Uterus (tissue), 2 donors: ENCODE measurements around the gene PSTK.

Experiments
- CTCF ChIP-seq, 4 experiments: fragments of 200-600 bp in 2 of 4; fragments of 450-650 bp in 2 of 4; sonication (generic) in 2 of 4; IDR thresholded peaks; one replicate each; pipeline ENCODE4 v1.5.1; 2016 to 2019; ENCODE audit warnings: antibody characterized with exemption in 4 of 4, mild to moderate bottlenecking in 2 of 4, moderate library complexity in 1 of 4
- POLR2A ChIP-seq, 2 donors: fragments of 450-650 bp; IDR thresholded peaks; one replicate each; pipeline ENCODE4 v1.6.1; 2016; ENCODE audit warnings: antibody characterized with exemption in 2 of 2, mild to moderate bottlenecking in 1 of 2, moderate library complexity in 1 of 2

DNA sequence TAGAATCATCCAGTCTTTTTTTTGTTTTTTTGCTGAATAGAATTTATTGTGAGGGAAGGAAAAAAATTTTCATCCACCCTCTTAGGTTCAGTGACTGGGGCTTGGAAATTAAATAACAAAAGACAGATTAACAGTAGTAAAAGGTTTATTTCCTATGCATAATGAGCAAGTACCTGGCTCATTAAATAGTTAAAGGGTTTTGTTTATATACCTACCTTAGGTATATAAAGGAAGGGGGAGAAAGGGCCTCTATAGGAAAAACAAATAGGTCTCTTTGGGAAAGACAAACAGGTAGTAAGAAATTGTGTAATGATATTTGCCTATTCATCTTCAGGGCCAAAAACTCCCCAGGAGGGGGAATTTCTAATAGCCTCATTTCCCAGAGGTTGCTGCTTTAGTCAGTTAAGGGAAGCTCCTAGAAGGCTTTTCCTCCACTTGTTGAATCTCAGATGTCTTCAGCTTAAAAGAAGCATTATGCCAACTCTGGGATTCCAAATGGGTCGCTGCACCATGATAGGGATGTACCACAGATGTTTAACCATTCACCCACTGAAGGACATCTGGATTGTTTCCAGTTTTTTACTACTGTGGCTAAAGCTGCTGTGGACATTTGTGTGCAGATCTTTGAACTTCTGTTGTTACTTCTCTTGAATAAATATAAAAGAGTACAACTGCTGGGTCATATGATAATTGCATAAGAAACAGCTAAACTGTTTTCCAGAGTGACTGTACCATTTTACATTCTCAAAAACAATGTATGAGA is 39.9 kb downstream of the PSTK start:
- no peak for TF ChIP-seq POLR2A (IDR thresholded peaks at IDR 0.05)
- no peak for TF ChIP-seq CTCF (IDR thresholded peaks at IDR 0.05)
